HG03342 (cell line): ENCODE results near the gene UBXN2A.

Experiments
- ATAC-seq: cut with Tn5 transposase; IDR thresholded peaks from one replicate; pipeline ENCODE4 v1.9.1; 2021; ENCODE audit warnings: mild to moderate bottlenecking, moderate library complexity; ENCODE audit not compliant: unreplicated experiment

Gene UBXN2A, protein sequence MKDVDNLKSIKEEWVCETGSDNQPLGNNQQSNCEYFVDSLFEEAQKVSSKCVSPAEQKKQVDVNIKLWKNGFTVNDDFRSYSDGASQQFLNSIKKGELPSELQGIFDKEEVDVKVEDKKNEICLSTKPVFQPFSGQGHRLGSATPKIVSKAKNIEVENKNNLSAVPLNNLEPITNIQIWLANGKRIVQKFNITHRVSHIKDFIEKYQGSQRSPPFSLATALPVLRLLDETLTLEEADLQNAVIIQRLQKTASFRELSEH

GRCh38 chr2:23939987-23940717, at the start of gene UBXN2A:
Gene UBXN2A (plus strand): TSS chr2:23940463. CDS start chr2:23958315, 17,852 bp downstream.
- ATAC-seq, result peak; percentile 76

DNA sequence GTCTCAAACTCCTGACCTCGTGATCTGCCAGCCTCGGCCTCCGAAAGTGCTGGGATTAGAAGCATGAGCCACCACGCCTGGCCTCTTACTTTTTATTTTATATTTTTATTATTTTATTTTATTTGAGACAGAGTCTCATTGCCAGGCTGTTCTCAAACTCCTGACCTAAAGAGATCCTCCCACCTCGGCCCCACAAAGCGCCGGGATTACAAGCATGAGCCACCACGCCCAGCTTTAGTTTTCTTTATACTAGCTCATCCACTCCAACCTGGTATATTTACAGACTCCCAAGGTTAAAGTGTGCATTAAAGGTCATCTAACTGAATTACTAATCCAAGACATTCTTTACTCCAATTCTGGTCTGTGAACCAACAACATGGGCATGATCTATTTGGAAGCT, 40.1 kb upstream of the UBXN2A start:
- no peak for ATAC-seq

GRCh38 chr2:23900541-23901322, 39.5 kb upstream of the UBXN2A start:
- no peak for ATAC-seq

DNA sequence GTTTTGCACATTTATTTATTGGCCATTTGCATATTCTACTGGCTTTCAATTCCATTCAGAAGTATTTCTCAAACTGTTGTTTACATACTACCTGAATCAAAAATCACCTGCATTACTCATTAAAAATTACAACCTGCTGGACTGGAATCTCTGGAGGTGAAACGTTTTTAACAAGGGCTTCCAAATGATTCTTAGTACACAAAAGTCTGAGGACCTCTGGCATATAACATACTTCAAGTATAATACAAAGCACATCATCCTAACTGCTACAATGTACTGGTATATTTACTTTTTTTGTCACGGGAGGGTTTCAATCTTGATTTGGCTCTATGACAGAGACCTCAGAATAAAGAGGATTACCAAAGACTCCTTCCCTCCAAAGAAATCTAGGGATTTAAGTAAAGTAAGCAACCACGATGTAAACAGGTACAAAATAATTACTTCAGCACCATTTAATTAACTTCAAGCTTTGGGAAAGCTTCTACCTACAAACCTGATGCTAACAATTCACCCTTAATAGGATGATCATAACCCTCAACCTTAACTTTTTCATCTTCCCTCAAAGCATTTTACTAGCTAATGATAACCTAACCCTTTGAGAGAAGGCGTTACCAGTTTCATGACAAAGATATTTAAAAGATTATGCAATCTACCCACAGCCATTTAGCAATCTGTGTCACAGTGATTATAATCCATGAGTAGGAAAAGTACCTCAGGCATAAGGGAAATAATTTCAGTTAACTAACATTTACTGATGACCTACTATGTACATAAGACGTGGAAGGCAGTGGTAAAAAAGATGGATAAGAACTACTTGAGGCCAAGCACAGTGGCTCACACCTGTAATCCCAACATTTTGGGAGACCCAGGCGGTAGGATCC, 38.1 kb upstream of the UBXN2A start:
- ATAC-seq, result no peak

DNA sequence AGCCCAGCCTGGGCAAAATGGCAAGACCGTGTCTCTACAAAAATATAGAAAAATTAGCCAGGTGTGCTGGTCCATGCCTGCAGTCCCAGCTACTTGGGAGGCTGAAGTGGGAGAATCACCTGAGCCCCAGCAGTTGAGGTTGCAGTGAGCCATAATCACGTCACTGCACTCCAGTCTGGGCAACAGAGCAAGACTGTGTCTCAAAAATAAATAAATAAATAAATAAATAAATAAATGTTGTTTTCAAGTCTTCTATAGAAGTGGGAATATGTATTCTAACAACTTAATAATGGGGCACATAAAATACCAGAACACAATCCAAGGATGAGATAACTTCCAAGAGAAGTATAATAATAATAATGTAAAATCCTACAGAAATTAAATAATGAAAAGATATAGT, 37.2 kb upstream of the UBXN2A start:
- no peak for ATAC-seq

DNA sequence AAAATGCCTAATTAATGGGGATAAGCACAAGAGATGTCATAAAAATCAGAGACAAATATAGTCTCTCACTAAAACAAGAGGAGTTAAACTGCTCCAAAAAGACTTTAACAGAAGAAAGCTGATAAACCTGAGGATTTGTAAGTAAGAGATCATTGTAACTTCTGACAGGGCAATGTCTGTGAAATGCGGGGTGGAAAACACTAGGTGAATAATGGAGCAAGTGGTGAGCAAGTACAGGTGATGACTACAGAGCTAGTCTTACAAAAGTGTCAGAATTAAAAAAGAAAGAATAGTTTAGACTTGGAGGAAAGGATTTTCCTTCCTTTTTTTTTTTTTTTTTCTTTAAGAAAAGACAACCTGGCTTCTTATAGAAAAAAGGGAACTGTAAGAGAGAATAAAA, 36.0 kb upstream of the UBXN2A start:
- no peak for ATAC-seq

DNA sequence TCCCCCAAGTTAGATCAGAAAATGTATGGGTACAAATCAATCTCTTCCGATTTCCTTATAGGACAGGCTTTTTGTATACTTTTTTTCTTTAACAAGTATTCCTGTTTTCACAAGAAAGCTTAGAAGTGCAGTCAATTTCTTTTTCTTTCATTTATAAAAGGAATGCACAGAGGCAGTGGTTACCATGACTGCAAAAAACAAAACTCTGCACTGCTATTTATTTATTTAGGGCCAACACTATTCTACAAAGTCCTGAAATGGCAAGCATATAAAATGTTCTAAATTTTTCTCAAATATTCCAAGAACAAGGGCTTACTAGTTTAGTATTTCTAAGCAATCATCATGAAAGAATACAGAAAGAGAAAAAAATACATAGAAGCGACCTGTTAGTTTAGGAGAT, 35.6 kb upstream of the UBXN2A start:
- no peak for ATAC-seq

DNA sequence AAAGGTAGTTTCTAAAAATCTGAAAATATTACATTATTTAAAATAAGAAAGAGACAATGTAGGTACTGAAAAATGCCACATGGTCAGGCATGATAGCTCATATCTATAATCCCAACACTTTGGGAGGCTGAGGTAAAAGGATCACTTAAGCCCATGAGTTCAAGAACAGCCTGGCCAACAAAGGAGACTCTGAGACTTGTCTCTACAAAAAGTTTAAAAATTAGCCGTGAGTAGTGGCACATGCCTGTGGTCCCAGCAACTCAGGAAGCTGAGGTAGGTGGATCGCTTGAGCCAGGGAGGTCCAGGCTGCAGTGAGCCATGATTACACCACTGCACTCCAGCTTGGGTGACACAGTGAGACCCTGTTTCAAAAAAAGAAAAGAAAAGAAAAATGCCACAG, 35.1 kb upstream of the UBXN2A start:
- no peak for ATAC-seq

- ATAC-seq, result no peak
Measured at GRCh38 chr2:23912054-23912453, 28.2 kb upstream of the UBXN2A start.

GRCh38 chr2:23915327-23915726, 24.9 kb upstream of the UBXN2A start:
- ATAC-seq, result no peak

DNA sequence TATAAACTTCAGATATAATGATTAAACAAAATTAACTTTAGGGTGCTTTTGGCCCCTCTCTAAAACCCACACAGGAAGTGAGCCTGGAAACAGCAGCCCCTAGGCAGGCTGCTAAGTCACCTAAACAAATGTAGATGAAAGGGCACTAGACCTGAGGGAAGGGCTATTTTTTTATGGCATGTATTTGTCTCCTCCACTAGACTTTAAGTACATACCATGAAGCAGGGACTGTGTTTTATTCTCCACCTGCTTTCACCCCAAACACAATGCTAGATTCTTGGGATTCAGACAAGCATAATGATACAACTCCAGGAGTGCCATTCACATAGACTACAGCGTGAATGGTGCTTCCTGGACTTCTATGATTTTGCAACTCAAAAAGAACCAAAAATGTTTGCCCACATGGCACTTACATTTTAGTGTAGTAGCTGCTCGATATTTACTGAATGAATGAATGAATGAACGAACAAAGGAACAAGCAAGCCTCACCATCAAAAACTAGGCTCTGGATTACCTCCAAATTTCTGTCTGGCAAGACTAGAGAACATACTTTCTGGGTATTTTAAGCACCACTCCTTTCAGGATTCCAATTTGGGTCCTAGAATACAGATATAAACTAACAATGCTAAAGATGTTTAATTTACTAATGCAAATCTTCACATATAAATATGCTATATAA, 23.4 kb upstream of the UBXN2A start:
- ATAC-seq, result peak; percentile 68

DNA sequence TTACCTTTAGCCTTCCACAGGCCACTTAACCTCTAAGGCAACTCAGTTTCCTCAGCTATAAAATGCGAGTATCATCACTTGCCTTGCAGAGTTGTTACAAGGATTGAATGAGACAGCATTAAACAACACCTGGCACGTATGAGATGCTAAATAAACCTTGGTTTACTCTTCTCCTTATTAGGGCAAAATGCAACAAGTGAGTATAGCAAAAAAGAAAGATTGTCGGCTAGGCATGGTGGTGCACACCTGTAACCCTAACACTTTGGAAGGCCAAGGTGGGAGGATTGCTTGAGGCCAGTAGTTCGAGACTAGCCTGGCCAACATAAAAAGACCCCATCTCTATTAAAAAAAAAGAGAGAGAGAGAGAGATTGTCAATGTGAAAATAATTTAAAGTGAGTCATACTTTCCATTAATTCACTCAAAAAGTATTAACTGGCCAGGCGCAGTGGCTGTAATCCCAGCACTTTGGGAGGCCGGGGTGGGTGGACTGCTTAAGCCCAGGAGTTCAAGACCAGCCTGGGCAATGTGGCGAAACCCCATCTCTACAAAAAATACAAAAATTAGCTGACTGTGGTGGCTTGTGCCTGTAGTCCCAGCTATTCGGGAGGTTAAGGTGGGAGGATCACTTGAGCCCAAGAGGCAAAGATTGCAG, 21.3 kb upstream of the UBXN2A start:
- no peak for ATAC-seq

DNA sequence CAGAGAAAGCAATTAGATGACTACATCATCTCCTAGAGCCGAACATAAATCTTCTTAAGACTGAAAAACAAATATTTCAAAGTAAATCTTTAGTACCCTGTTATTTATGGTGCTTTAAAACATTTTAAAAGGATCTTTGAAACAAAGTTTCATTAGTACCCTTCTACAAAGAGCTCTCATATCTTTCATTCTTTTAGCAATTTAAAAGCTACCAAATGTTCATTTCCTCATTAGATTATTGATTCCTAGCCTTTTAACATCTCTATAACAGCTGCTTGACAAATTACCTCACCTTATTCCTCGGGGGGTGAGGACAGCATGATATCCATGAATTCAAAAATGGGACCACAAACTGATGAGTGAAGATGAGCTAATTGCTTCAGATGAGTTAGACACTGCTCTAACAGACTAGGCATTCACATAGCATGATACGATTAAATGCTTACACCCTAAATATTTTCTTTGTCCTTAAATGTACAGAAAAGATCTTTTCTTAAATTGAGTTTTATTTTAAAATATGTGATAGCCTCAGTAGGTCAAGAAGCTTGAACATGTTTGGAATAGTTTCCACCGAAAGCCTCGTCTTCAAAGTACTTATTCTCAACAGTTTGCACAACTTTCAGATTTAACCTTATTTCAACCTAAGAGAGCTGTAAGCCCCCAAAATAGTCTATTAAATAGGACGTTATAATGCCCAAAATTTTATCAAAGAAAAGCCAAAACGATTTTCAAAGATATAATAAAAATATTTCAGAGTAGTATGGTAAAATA, 15.5 kb upstream of the UBXN2A start:
- no peak for ATAC-seq

GRCh38 chr2:23925702-23926289, 14.5 kb upstream of the UBXN2A start:
- peak; percentile 62 for ATAC-seq

GRCh38 chr2:23926290-23926749, 13.9 kb upstream of the UBXN2A start:
- peak; percentile 14 for ATAC-seq

DNA sequence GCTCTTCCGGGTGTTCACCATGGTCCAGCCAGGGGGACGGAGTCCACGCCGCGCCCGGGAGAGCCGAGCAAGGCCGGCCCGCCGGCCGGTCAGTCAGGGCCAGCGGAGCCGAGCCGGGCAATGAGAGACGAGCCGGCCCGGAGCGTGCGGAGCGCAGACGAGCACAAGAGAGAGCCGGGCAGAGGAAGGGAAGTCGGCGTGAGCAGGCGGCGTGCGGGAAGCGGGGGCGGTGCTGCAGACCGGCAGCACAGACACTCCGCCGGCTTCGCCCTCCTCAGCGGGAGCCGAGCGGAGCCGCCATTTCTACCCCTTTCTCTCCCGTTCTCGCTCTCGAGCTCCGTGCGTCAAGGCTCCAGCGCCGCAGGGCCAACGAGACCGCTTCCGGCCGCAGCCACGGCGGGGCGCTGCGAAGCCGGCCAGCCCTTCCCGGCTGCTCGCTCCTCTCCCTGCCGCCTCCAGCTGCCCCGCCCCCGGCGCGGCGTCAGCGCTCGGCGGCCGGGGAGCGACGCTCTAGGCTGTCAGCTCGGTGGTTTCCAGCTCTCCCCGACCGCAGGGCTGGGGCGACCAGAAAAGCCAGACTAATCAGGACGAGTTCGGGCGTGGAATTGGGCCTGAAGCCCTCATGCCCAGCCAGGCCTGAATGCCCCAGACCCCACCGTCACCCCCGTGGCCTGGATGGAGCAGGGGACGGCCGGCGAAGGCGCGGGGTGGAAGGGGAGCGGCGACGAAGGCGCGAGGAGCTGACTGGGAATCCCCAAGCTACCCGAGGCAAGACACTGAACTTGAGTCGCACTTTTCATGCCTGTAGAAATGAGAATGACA, 13.3 kb upstream of the UBXN2A start, which contains the start of gene ATAD2B:
Gene ATAD2B, minus strand, starts transcription at position 374 of the 822 bp plus-strand sequence. Its CDS starts 353 bp downstream, at position 21.
- peak; percentile 77 for ATAC-seq

- no peak for ATAC-seq
Measured at GRCh38 chr2:23934259-23934658, 6.0 kb upstream of the UBXN2A start.
